ENCODE results near the gene TNN. TPM values are rescaled to one million over a fixed set of nuclear protein-coding genes. Genes with fewer than 3 reads are reported as not detected.
"Not testable (repeated sequence)": the region's sequence is repeated elsewhere in the genome, so short reads cannot be mapped to it uniquely, and the experiment has no call there.

TNN gene, protein sequence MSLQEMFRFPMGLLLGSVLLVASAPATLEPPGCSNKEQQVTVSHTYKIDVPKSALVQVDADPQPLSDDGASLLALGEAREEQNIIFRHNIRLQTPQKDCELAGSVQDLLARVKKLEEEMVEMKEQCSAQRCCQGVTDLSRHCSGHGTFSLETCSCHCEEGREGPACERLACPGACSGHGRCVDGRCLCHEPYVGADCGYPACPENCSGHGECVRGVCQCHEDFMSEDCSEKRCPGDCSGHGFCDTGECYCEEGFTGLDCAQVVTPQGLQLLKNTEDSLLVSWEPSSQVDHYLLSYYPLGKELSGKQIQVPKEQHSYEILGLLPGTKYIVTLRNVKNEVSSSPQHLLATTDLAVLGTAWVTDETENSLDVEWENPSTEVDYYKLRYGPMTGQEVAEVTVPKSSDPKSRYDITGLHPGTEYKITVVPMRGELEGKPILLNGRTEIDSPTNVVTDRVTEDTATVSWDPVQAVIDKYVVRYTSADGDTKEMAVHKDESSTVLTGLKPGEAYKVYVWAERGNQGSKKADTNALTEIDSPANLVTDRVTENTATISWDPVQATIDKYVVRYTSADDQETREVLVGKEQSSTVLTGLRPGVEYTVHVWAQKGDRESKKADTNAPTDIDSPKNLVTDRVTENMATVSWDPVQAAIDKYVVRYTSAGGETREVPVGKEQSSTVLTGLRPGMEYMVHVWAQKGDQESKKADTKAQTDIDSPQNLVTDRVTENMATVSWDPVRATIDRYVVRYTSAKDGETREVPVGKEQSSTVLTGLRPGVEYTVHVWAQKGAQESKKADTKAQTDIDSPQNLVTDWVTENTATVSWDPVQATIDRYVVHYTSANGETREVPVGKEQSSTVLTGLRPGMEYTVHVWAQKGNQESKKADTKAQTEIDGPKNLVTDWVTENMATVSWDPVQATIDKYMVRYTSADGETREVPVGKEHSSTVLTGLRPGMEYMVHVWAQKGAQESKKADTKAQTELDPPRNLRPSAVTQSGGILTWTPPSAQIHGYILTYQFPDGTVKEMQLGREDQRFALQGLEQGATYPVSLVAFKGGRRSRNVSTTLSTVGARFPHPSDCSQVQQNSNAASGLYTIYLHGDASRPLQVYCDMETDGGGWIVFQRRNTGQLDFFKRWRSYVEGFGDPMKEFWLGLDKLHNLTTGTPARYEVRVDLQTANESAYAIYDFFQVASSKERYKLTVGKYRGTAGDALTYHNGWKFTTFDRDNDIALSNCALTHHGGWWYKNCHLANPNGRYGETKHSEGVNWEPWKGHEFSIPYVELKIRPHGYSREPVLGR (N-terminal part only)
- total RNA-seq (not detected), polyA plus RNA-seq (not detected)

DNA sequence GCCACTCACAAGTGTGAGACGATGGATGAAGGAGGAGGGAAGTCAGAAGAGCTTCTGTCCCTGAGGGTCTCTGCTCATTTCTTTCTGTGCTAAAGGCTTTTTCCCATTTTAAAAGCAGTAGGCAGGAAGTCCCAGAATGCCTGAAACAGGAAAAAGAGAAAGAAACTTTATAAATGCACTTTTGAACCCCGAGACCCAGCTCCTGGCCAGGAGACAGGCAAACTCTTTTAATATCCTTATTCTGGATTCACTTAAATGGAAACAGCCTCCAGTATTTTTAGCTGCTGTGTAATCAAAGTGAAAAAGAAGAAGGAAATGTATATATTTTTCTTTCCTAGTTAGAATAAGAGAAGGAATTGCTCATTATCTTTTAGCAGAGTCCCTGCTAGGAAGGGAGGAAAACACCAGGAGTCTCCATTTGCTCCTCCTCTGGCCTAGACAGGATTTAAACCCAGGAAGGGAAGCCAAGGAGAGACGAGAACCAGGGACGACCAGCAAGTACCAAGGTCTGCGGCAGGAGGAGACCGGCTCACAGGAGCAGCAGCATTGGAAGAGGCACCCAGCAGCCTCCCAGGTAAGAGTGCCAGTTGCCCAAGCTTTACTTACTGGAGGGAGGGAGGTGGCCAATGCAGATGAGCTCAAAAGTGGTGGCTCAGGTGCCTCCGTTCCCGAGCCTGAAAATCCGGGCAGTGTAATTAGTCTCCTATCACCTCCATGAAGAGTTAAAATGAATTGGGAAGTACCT, at the start of gene TNN:
Gene TNN (plus strand): TSS at position 472 of the 745 bp plus-strand sequence. CDS start 9,586 bp downstream, outside the sequence.
- Histone ChIP-seq H3K27me3 (ENCODE audit: insufficient read depth, low read length) (no peaks in the 10 kb centered on the region), H3K4me1 (ENCODE audit: insufficient read depth, low read length) (peaks cover 7% of the 10 kb centered on the region), H3K36me3 (ENCODE audit: insufficient read depth, low read length) (no peaks in the 10 kb centered on the region), H3K4me3 (ENCODE audit: low read length in 2 of 2) (no peak within 1 kb of the TSS), H3K27ac (ENCODE audit: low read depth, low read length) (no peak within 1 kb of the TSS), H3K9me3 (ENCODE audit: control insufficient read depth in 1 of 2, low read length in 2 of 2) (no peaks in the 10 kb centered on the region)
- peak within 1 kb of the TSS in 1 of 7 donors; percentile 22 for H3K27ac Mint-ChIP-seq
- ChIA-PET CTCF (ENCODE audit: partially characterized antibody) (interaction anchor here (0.6 kb wide), 1 partner anchor 54 kb away, joined by 3 read pairs; no protein-coding TSS in a partner anchor), POLR2A (ENCODE audit: partially characterized antibody) (no interaction called here)
- peaks cover 10 to 17% of the 10 kb centered on the region in 2 donors for H3K27me3 Mint-ChIP-seq
- H3K36me3 Mint-ChIP-seq, result no peaks in the 10 kb centered on the region
- H3K9me3 Mint-ChIP-seq, result no peaks in the 10 kb centered on the region
- DNase-seq, result no peak
- H3K4me1 Mint-ChIP-seq, result peaks cover 4 to 10% (median 8%) of the 10 kb centered on the region in 4 donors
- intact Hi-C loops (cut with micrococcal nuclease), result no loop called here
- no peak within 1 kb of the TSS for H3K4me3 Mint-ChIP-seq

DNA sequence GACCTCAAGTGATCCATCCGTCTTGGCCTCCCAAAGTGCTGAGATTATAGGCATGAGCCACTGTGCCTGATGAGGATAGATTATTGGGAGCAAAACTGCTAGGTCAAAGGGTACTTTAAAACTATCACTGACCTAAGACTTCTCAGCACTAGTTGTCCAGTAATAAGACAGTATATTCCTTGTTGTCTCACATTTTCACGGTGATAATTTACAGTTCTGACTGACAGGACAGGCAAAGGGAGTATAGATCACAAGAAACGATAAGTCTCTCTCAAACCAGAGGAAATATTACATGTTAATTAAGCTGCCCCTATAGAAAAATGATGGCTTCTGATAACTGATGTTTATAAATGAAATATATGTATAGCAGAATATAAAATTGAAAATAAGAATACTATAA, 48.1 kb upstream of the TNN start:
- no peak for DNase-seq
- ChIA-PET POLR2A (ENCODE audit: partially characterized antibody) (no interaction called here), CTCF (ENCODE audit: partially characterized antibody) (no interaction called here)
- peaks cover 29 to 43% (median 34%) of the 10 kb centered on the region in 4 donors for H3K4me1 Mint-ChIP-seq
- H3K27me3 Mint-ChIP-seq, result no peaks in the 10 kb centered on the region
- no peak overlapping the region for H3K27ac ChIP-seq (ENCODE audit: low read depth, low read length)
- no peaks in the 10 kb centered on the region for H3K27me3 ChIP-seq (ENCODE audit: insufficient read depth, low read length)
- no peak overlapping the region for H3K27ac Mint-ChIP-seq
- peaks cover 0 to 2% (median 0%) of the 10 kb centered on the region in 8 donors for H3K9me3 Mint-ChIP-seq
- H3K4me3 ChIP-seq (ENCODE audit: low read length in 2 of 2), result no peak overlapping the region
- intact Hi-C loops (cut with micrococcal nuclease), result no loop called here
- H3K4me3 Mint-ChIP-seq, result no peak overlapping the region
- H3K9me3 ChIP-seq (ENCODE audit: control insufficient read depth in 1 of 2, low read length in 2 of 2), result no peaks in the 10 kb centered on the region
- peaks cover 38% of the 10 kb centered on the region for H3K36me3 ChIP-seq (ENCODE audit: insufficient read depth, low read length)
- H3K4me1 ChIP-seq (ENCODE audit: insufficient read depth, low read length), result peaks cover 25% of the 10 kb centered on the region
- peaks cover 18 to 58% of the 10 kb centered on the region in 2 donors for H3K36me3 Mint-ChIP-seq

DNA sequence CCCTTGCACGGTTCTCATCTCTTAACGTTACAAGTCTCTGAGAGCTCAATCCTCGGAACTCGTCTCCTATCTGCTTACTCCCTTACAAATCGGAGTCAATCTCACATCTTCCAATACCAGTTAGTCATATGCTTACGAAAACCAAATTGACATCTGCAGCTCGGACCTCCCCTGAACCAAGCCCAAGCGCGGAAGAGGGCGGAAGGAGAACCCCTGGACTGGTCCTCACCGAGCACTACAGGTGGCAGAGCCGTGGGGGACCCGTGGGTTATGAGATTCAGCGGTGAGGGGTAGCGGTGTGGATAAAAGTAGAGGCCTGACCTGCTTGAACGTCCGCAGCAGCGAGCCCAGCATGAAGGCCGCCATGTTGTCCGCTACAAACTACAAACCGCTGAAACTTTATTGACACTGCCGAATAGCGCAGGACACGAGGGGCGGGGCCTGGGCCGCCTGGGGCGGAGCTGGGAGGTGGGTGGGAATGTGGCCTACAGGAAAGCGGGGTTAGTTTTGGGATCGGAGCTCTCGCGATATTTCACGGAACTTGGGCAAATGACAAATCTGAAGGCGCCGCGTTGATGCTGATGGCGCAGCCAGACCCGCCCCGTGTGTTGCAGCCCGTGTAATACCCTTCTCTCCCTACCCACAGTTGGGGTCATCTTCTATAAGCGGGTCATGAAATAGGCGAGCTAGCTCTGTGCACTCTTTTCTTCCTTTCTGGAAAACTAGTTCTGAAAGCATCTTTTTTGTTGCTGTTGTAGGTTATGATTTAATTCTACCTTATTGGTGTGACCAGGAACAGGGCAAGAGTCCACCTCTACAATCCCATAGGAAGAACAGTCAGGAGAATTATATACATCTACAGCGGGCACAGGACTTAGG, 44.4 kb upstream of the TNN start, which contains the start of gene MRPS14:
Gene MRPS14 (minus strand): TSS at position 383 of the 879 bp plus-strand sequence. CDS start 17 bp downstream, at position 366.
- peaks cover 24 to 43% (median 28%) of the 10 kb centered on the region in 4 donors for H3K4me1 Mint-ChIP-seq
- H3K27me3 Mint-ChIP-seq, result no peaks in the 10 kb centered on the region
- no peaks in the 10 kb centered on the region for H3K27me3 ChIP-seq (ENCODE audit: insufficient read depth, low read length)
- intact Hi-C loops (cut with micrococcal nuclease), result loop anchor here (1.0 to 5.0 kb wide), 4 partner anchors 24 to 1156 kb away; partner anchors contain the start of genes CACYBP, GAS5, KIAA0040 and ZBTB37
- H3K9me3 ChIP-seq (ENCODE audit: control insufficient read depth in 1 of 2, low read length in 2 of 2), result no peaks in the 10 kb centered on the region
- peak; percentile 95 to 98 (median 97) for DNase-seq
- peaks cover 5 to 26% of the 10 kb centered on the region in 2 donors for H3K36me3 Mint-ChIP-seq
- POLR2A ChIA-PET (ENCODE audit: partially characterized antibody), result interaction anchor here (0.6 to 4.2 kb wide), 22 partner anchors 9 to 1546 kb away, joined by 3 to 248 read pairs (median 6); partner anchors contain the start of genes CACYBP, COP1, GAS5 and KLHL20
- peak within 1 kb of the TSS; percentile 94 for H3K27ac ChIP-seq (ENCODE audit: low read depth, low read length)
- peaks cover 7% of the 10 kb centered on the region for H3K36me3 ChIP-seq (ENCODE audit: insufficient read depth, low read length)
- H3K27ac Mint-ChIP-seq, result peak within 1 kb of the TSS; percentile 86 to 97 (median 97)
- peak within 1 kb of the TSS; percentile 79 to 97 for H3K4me3 ChIP-seq (ENCODE audit: low read length in 2 of 2)
- CTCF ChIA-PET (ENCODE audit: partially characterized antibody), result interaction anchor here (0.8 to 1.9 kb wide), 10 partner anchors 9 to 169 kb away, joined by 3 to 12 read pairs (median 4); partner anchors contain the start of gene CACYBP
- peak within 1 kb of the TSS; percentile 90 to 98 (median 93) for H3K4me3 Mint-ChIP-seq
- peaks cover 0 to 2% (median 0%) of the 10 kb centered on the region in 8 donors for H3K9me3 Mint-ChIP-seq
- peaks cover 25% of the 10 kb centered on the region for H3K4me1 ChIP-seq (ENCODE audit: insufficient read depth, low read length)

DNA sequence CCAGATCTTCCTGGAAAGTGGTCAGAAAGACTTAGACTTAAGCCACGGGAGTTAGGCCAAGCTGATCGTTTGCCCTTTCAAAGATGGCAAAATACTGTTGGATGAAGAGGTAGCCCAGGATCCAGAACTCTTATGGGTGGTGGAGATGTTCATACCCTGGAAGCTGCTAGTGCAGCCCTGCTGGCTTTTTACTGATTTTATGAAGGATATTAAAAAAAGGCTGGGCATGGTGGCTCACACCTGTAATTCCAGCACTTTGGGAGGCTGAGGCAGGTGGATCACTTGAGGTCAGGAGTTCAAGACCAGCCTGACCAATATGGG, 43.8 kb upstream of the TNN start:
- not testable (repeated sequence) for H3K27me3 Mint-ChIP-seq; H3K36me3 ChIP-seq (ENCODE audit: insufficient read depth, low read length); DNase-seq; H3K9me3 Mint-ChIP-seq; H3K9me3 ChIP-seq (ENCODE audit: control insufficient read depth in 1 of 2, low read length in 2 of 2); H3K27me3 ChIP-seq (ENCODE audit: insufficient read depth, low read length)
- H3K4me3 Mint-ChIP-seq, result peak overlapping the region; percentile 90 to 98 (median 93)
- H3K36me3 Mint-ChIP-seq, result peaks cover 5 to 23% of the 10 kb centered on the region in 2 donors
- intact Hi-C loops (cut with micrococcal nuclease), result loop anchor here (1.0 to 5.0 kb wide), 4 partner anchors 25 to 1157 kb away; partner anchors contain the start of genes CACYBP, GAS5, KIAA0040 and ZBTB37
- H3K27ac Mint-ChIP-seq, result peak overlapping the region; percentile 86 to 97 (median 97)
- peaks cover 22 to 43% (median 27%) of the 10 kb centered on the region in 4 donors for H3K4me1 Mint-ChIP-seq
- peaks cover 25% of the 10 kb centered on the region for H3K4me1 ChIP-seq (ENCODE audit: insufficient read depth, low read length)
- H3K4me3 ChIP-seq (ENCODE audit: low read length in 2 of 2), result peak overlapping the region; percentile 59 to 97
- ChIA-PET CTCF (ENCODE audit: partially characterized antibody) (interaction anchor here (0.9 to 1.9 kb wide), 10 partner anchors 9 to 168 kb away, joined by 3 to 12 read pairs (median 4); partner anchors contain the start of gene CACYBP), POLR2A (ENCODE audit: partially characterized antibody) (interaction anchor here (0.6 to 4.2 kb wide), 21 partner anchors 9 to 1547 kb away, joined by 3 to 248 read pairs (median 6); partner anchors contain the start of genes CACYBP, COP1, GAS5 and PRDX6)
- H3K27ac ChIP-seq (ENCODE audit: low read depth, low read length), result peak overlapping the region; percentile 94

DNA sequence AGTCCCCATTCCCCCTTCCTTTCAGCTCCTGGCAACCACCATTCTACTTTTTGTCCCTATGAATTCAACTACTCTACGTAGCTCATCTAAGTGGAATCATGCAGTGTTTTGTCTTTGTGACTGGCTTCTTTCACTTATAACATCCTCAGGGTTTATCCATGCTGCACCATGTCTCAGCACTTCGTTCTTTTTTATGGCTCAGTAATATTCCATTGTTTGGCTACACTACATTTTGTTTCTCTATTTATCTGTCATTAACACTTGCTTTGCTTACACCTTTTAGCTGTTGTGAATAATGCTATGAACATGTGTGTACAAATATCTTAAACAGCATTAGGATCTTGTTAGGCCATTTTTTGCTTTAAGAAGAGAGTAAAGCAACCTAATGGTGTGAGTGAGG, 42.9 kb upstream of the TNN start:
- Mint-ChIP-seq H3K4me1 (peaks cover 25 to 49% (median 32%) of the 10 kb centered on the region in 4 donors), H3K4me3 (peak overlapping the region; percentile 11 to 80 (median 57))

More for the DNA sequence above, 42.9 kb upstream of the TNN start:
- H3K4me1 ChIP-seq (ENCODE audit: insufficient read depth, low read length), result peaks cover 31% of the 10 kb centered on the region
- CTCF ChIA-PET (ENCODE audit: partially characterized antibody), result interaction anchor here (0.9 to 1.4 kb wide), 2 partner anchors 25 to 42 kb away, joined by 3 to 5 read pairs; partner anchors contain the start of gene CACYBP
- intact Hi-C loops (cut with micrococcal nuclease), result loop anchor here (5.0 kb wide), 1 partner anchor 1157 kb away; the partner anchor contains the start of genes GAS5 and ZBTB37
- H3K4me3 ChIP-seq (ENCODE audit: low read length in 2 of 2), result no peak overlapping the region
- POLR2A ChIA-PET (ENCODE audit: partially characterized antibody), result interaction anchor here (0.5 to 4.2 kb wide), 7 partner anchors 10 to 1156 kb away, joined by 3 to 248 read pairs (median 16); partner anchors contain the start of genes CACYBP, GAS5 and ZBTB37
- H3K36me3 Mint-ChIP-seq, result peaks cover 5 to 21% of the 10 kb centered on the region in 2 donors
- peak overlapping the region; percentile 48 to 97 (median 86) for H3K27ac Mint-ChIP-seq
- H3K9me3 ChIP-seq (ENCODE audit: control insufficient read depth in 1 of 2, low read length in 2 of 2), result no peaks in the 10 kb centered on the region
- no peaks in the 10 kb centered on the region for H3K27me3 ChIP-seq (ENCODE audit: insufficient read depth, low read length)
- H3K36me3 ChIP-seq (ENCODE audit: insufficient read depth, low read length), result peaks cover 4% of the 10 kb centered on the region
- no peak overlapping the region for H3K27ac ChIP-seq (ENCODE audit: low read depth, low read length)
- H3K27me3 Mint-ChIP-seq, result no peaks in the 10 kb centered on the region
- no peak for DNase-seq
- H3K9me3 Mint-ChIP-seq, result peaks cover 0 to 5% (median 0%) of the 10 kb centered on the region in 8 donors
